Adrenal gland (tissue), 5 donors: ENCODE results near the gene OR10A3.

ENCODE experiments used
- CTCF ChIP-seq, 6 experiments: fragments of 450-650 bp in 4 of 6; fragments of 200-600 bp in 2 of 6; sonication (generic) in 1 of 6; IDR thresholded peaks; 1 replicate in 5 of 6; 2 replicates in 1 of 6; pipeline versions ENCODE4 v1.5.1 to v1.8.0; 2016 to 2021; ENCODE audit warnings: antibody characterized with exemption in 6 of 6, mild to moderate bottlenecking in 2 of 6, moderate library complexity in 1 of 6
- POLR2A ChIP-seq, 2 donors: fragments of 450-650 bp; IDR thresholded peaks; one replicate each; pipeline ENCODE4 v1.6.1; 2017; ENCODE audit warnings: antibody characterized with exemption in 2 of 2, mild to moderate bottlenecking in 2 of 2, moderate library complexity in 1 of 2
- donor health status: DM: no; HTN: no; CAD: no.

- TF ChIP-seq CTCF (IDR thresholded peaks at IDR 0.05) (no peak), POLR2A (IDR thresholded peaks at IDR 0.05) (no peak)
Observed at GRCh38 chr11:7965386-7965785, 23.9 kb upstream of the OR10A3 start, which contains the start of gene NLRP10.
